HG03097 (cell line): ENCODE results near the gene SPRED1.
"Not testable (repeated sequence)": the region's sequence is repeated elsewhere in the genome, so short reads cannot be mapped to it uniquely, and the experiment has no call there.

Experiments
- ATAC-seq: cut with Tn5 transposase; IDR thresholded peaks from one replicate; pipeline ENCODE4 v1.9.1; 2021; ENCODE audit not compliant: unreplicated experiment, low FRiP score

The SPRED1 gene

GRCh38 chr15:38274135-38274534 is 21.5 kb downstream of the SPRED1 start:
- no peak for ATAC-seq

- no peak for ATAC-seq
Measured at GRCh38 chr15:38275959-38276358, 23.3 kb downstream of the SPRED1 start.

GRCh38 chr15:38277281-38277680 is 24.6 kb downstream of the SPRED1 start:
- ATAC-seq: not testable (repeated sequence)

- ATAC-seq: no peak
Measured at GRCh38 chr15:38281031-38281430, 28.4 kb downstream of the SPRED1 start.

- ATAC-seq: no peak
Measured at GRCh38 chr15:38283010-38283409, 30.4 kb downstream of the SPRED1 start.

- no peak for ATAC-seq
Measured at GRCh38 chr15:38285456-38285855, 32.8 kb downstream of the SPRED1 start.

- ATAC-seq: no peak
Measured at GRCh38 chr15:38294126-38294525, 41.5 kb downstream of the SPRED1 start.

GRCh38 chr15:38297623-38298388 is 45.2 kb downstream of the SPRED1 start:
- no peak for ATAC-seq

- ATAC-seq: no peak
Measured at GRCh38 chr15:38299216-38299615, 46.6 kb downstream of the SPRED1 start.

GRCh38 chr15:38300395-38300794 is 47.8 kb downstream of the SPRED1 start:
- ATAC-seq: no peak

GRCh38 chr15:38304481-38304880 is 51.8 kb downstream of the SPRED1 start:
- ATAC-seq: no peak

- no peak for ATAC-seq
Measured at GRCh38 chr15:38307251-38307650, 54.6 kb downstream of the SPRED1 start.

- no peak for ATAC-seq
Measured at GRCh38 chr15:38307861-38308641, 55.4 kb downstream of the SPRED1 start.

- no peak for ATAC-seq
Measured at GRCh38 chr15:38308797-38309196, 56.2 kb downstream of the SPRED1 start.

GRCh38 chr15:38312190-38312589 is 59.6 kb downstream of the SPRED1 start:
- no peak for ATAC-seq

GRCh38 chr15:38316311-38316710 is 63.7 kb downstream of the SPRED1 start:
- no peak for ATAC-seq

GRCh38 chr15:38320181-38320580 is 67.5 kb downstream of the SPRED1 start:
- ATAC-seq: no peak

GRCh38 chr15:38320866-38321265 is 68.2 kb downstream of the SPRED1 start:
- no peak for ATAC-seq

GRCh38 chr15:38323895-38324294 is 71.3 kb downstream of the SPRED1 start:
- ATAC-seq: no peak

- no peak for ATAC-seq
Measured at GRCh38 chr15:38324939-38325647, 72.5 kb downstream of the SPRED1 start.

- ATAC-seq: no peak
Measured at GRCh38 chr15:38325648-38325990, 73.0 kb downstream of the SPRED1 start.
